Activated CD4-positive, alpha-beta memory T cell treated with anti-CD3 and anti-CD28 coated beads for 36 hours (primary cell): Measurements from ENCODE around the gene FAH. TPM values are rescaled to one million over a fixed set of nuclear protein-coding genes. Genes with fewer than 3 reads are reported as not detected.

ENCODE experiments used
- CTCF ChIA-PET: fragments of 350-600 bp; sonication (Branson Sonifier 250); formaldehyde crosslinking; loops from one replicate; lab custom pipeline; 2021; ENCODE audit warnings: antibody characterized with exemption, inconsistent platforms; lab: Charles Lee
- POLR2A ChIA-PET: fragments of 350-600 bp; sonication (Branson Sonifier 250); formaldehyde crosslinking; loops from one replicate; lab custom pipeline; 2021; ENCODE audit warnings: antibody characterized with exemption; lab: Charles Lee
- DNase-seq: peaks from one replicate; pipeline ENCODE4 v3.0.0-alpha.2; 2020
- H3K27ac Mint-ChIP-seq: one replicate; pipeline ENCODE4 v1.8.0; 2021; ENCODE audit warnings: mixed read lengths
- H3K27me3 Mint-ChIP-seq: one replicate; pipeline ENCODE4 v1.8.0; 2021; ENCODE audit warnings: mixed read lengths
- H3K36me3 Mint-ChIP-seq: one replicate; pipeline ENCODE4 v1.8.0; 2021; ENCODE audit warnings: mixed read lengths
- H3K4me1 Mint-ChIP-seq: one replicate; pipeline ENCODE4 v1.8.0; 2021; ENCODE audit warnings: low read depth, mixed read lengths
- H3K4me3 Mint-ChIP-seq: one replicate; pipeline ENCODE4 v1.8.0; 2021; ENCODE audit warnings: mild to moderate bottlenecking, mixed read lengths
- H3K9me3 Mint-ChIP-seq: one replicate; pipeline ENCODE4 v1.8.0; 2021; ENCODE audit warnings: mixed read lengths
- intact Hi-C: fragments of 100-400 bp; cut with micrococcal nuclease; formaldehyde crosslinking; loops from one replicate; pipeline ENCODE4 v1.15.1; 2023
- total RNA-seq, 2 experiments: library from RNA; stranded (reverse); gene quantifications; one replicate each; pipeline ENCODE4 v1.2.3, GENCODE V29; 2021

Gene FAH
- total RNA-seq, 2 experiments from 2014 or later, result 74.5 to 79.4 TPM

DNA sequence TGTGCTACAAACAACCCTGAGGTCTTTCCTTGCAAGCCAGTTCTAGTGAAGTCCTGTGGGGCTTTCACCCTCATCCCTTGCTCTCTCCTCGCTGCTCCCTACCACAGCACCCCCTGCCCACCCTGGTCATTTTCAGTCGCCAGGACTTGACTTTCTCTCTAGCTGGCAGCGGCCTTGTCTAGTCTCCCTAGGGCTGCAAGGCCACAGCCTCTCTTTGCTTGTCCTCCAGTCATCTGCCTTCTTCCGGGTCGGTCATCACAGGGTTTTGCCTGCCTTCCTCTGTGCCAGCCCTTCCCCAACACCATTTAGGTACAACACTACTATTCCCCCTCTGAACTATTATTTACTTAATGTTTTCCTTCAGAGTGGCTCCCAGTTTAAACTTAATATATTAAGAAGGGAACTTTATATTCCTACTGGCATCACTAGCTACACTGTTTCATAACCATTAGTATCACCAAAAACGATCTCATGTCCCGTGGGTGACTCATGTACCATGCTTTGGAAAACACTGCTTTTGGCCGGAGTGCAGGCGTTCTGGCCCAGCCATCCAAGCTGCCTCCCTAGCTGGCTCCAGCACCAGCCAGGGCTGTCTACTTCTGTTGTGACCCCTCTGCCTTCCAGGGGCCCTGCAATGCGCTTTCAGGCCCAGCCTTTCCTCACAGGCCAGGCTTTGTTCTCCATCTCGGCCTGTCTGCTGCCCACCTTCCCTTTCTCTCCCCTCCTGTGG lies 21.4 kb downstream of the FAH start:
- H3K27me3 Mint-ChIP-seq, result no peaks in the 10 kb centered on the region
- H3K9me3 Mint-ChIP-seq, result no peaks in the 10 kb centered on the region
- CTCF ChIA-PET, result interaction anchor here (0.7 to 3.1 kb wide), 19 partner anchors 11 to 795 kb away, joined by 3 to 20 read pairs (median 4); no protein-coding TSS in a partner anchor
- DNase-seq, result no peak
- intact Hi-C loops, result loop anchor here (5.0 kb wide), 1 partner anchor 792 kb away; no protein-coding TSS in a partner anchor
- H3K4me3 Mint-ChIP-seq, result no peak overlapping the region
- POLR2A ChIA-PET, result interaction anchor here (1.9 kb wide), 1 partner anchor 14 kb away, joined by 9 read pairs; no protein-coding TSS in a partner anchor
- H3K36me3 Mint-ChIP-seq, result peaks cover 33% of the 10 kb centered on the region
- H3K4me1 Mint-ChIP-seq, result no peaks in the 10 kb centered on the region
- H3K27ac Mint-ChIP-seq, result no peak overlapping the region

GRCh38 chr15:80175436-80175835 lies 22.6 kb downstream of the FAH start:
- no peak for DNase-seq
- ChIA-PET CTCF (interaction anchor here (1.2 kb wide), 1 partner anchor 15 kb away, joined by 3 read pairs; no protein-coding TSS in a partner anchor), POLR2A (interaction anchor here (0.7 kb wide), 1 partner anchor 727 kb away, joined by 3 read pairs; no protein-coding TSS in a partner anchor)
- no peaks in the 10 kb centered on the region for H3K9me3 Mint-ChIP-seq
- no peak overlapping the region for H3K4me3 Mint-ChIP-seq
- no peaks in the 10 kb centered on the region for H3K27me3 Mint-ChIP-seq
- no peaks in the 10 kb centered on the region for H3K4me1 Mint-ChIP-seq
- intact Hi-C loops, result no loop called here
- H3K36me3 Mint-ChIP-seq, result peaks cover 33% of the 10 kb centered on the region
- no peak overlapping the region for H3K27ac Mint-ChIP-seq

DNA sequence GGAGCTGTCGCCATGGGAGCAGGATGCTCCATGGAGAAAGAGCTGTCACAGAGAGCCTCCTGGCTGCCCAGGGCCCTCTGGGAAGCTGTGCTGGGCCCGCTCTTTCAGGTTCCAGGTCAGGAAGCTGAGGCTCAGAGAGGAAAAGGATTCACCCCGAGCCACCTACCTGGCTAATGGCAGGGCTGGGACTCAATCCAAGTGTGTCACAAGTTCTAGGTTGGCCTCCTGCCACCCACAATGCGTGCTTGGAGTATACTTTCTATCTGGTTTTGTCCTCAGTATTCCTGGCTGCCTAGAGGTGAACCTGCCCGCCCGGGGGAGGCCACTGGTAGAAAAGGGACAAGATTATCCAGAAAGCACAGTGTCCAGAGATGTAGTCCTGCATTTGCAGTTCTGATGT lies 23.6 kb downstream of the FAH start:
- peaks cover 34% of the 10 kb centered on the region for H3K36me3 Mint-ChIP-seq
- no peaks in the 10 kb centered on the region for H3K9me3 Mint-ChIP-seq
- DNase-seq, result no peak
- no peak overlapping the region for H3K27ac Mint-ChIP-seq
- ChIA-PET POLR2A (interaction anchor here (0.7 kb wide), 1 partner anchor 728 kb away, joined by 3 read pairs; no protein-coding TSS in a partner anchor), CTCF (interaction anchor here (1.0 to 1.2 kb wide), 2 partner anchors 117 to 323 kb away, joined by 3 read pairs; partner anchors contain the start of gene ZFAND6)
- no peak overlapping the region for H3K4me3 Mint-ChIP-seq
- H3K27me3 Mint-ChIP-seq, result no peaks in the 10 kb centered on the region
- no peaks in the 10 kb centered on the region for H3K4me1 Mint-ChIP-seq
- intact Hi-C loops, result no loop called here

- no peaks in the 10 kb centered on the region for H3K27me3 Mint-ChIP-seq
- CTCF ChIA-PET, result interaction anchor here (1.0 to 1.2 kb wide), 2 partner anchors 117 to 324 kb away, joined by 3 read pairs; partner anchors contain the start of gene ZFAND6
- DNase-seq, result no peak
- H3K9me3 Mint-ChIP-seq, result no peaks in the 10 kb centered on the region
- H3K4me3 Mint-ChIP-seq, result no peak overlapping the region
- no peak overlapping the region for H3K27ac Mint-ChIP-seq
- peaks cover 31% of the 10 kb centered on the region for H3K36me3 Mint-ChIP-seq
- intact Hi-C loops, result no loop called here
- POLR2A ChIA-PET, result no interaction called here
- no peaks in the 10 kb centered on the region for H3K4me1 Mint-ChIP-seq
Measured at GRCh38 chr15:80177156-80177555, 24.4 kb downstream of the FAH start.

DNA sequence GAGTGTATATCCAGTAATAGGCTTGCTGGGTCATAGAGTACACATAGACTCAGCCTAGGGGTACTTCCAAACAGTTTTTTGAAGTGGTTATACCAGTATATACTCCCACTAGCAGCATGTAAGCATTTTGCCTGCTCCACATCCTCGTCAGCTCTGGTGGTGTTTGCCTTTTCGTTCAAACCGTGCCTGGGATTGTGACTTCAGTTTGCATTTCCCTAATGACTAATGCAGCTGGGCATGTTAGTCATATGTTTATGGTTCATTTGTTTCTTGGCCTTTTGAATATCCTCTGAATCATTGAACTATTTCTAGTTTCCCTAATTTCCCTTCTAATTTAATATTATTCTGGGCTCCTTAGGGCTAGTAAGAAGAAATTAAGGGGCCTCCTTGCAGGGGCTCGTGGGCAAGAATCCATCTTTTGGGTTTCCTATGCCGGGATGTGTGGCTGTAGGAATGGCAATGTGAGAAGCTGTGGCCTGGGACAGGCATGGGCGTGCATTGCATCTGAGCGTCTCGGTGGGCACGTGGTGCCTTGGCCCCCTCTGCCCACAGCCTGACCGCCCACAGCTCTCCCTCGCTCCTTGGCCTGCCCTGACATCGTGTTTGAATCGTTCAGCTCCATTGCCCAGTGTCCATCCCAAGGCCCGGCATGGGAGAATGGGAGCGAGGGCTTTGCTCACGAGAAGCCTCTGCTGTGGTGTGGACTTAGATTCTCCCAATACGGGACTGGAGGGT lies 26.4 kb downstream of the FAH start:
- Mint-ChIP-seq H3K36me3 (peaks cover 30% of the 10 kb centered on the region), H3K27ac (no peak overlapping the region), H3K4me1 (no peaks in the 10 kb centered on the region), H3K9me3 (no peaks in the 10 kb centered on the region), H3K4me3 (no peak overlapping the region), H3K27me3 (no peaks in the 10 kb centered on the region)
- intact Hi-C loops, result no loop called here
- ChIA-PET POLR2A (no interaction called here), CTCF (interaction anchor here (0.5 kb wide), 1 partner anchor 120 kb away, joined by 3 read pairs; the partner anchor contains the start of gene ZFAND6)
- DNase-seq, result peak; percentile 20

DNA sequence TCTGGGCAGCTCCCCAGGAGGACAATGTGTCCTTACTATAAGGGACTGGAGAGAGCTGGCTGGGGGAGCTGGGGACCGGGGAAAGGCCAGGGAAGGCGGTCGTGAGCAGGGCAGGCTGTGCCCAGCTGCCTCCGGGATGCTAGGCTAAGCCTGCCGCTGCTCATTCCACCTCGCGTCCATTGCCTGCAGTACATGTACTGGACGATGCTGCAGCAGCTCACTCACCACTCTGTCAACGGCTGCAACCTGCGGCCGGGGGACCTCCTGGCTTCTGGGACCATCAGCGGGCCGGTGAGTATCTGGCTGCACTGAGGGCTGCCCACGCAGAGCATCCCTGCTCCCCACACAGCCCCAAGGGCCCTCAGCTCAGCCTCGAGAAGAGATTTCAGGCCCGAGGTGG lies 27.1 kb downstream of the FAH start:
- no peaks in the 10 kb centered on the region for H3K9me3 Mint-ChIP-seq
- no peaks in the 10 kb centered on the region for H3K27me3 Mint-ChIP-seq
- ChIA-PET CTCF (no interaction called here), POLR2A (no interaction called here)
- H3K36me3 Mint-ChIP-seq, result peaks cover 37% of the 10 kb centered on the region
- H3K4me3 Mint-ChIP-seq, result no peak overlapping the region
- intact Hi-C loops, result no loop called here
- no peaks in the 10 kb centered on the region for H3K4me1 Mint-ChIP-seq
- no peak overlapping the region for H3K27ac Mint-ChIP-seq
- DNase-seq, result no peak

DNA sequence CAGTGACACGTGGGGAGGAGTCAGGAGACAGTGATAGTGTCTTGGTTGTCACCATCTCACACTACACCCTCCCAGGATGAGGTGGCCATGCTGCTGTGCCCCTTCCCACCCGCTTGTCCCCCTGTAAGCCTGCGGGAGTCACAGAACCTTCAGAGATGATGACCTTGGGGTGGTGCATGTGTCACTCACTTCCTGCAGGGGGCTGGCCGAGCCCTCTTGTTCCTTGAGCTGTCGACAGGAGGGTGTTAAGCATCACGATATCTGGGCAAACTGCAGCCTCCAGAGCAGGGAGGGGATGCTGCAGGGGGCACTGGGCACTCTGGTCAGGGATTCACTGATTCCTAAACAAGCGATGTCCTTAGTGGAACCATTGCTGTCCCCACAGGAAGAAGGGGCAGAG lies 27.7 kb downstream of the FAH start:
- Mint-ChIP-seq H3K36me3 (peaks cover 43% of the 10 kb centered on the region), H3K27ac (no peak overlapping the region), H3K4me3 (no peak overlapping the region), H3K9me3 (no peaks in the 10 kb centered on the region), H3K27me3 (no peaks in the 10 kb centered on the region), H3K4me1 (no peaks in the 10 kb centered on the region)
- intact Hi-C loops, result no loop called here
- CTCF ChIA-PET, result no interaction called here
- DNase-seq, result no peak
- POLR2A ChIA-PET, result no interaction called here

- POLR2A ChIA-PET, result no interaction called here
- H3K4me3 Mint-ChIP-seq, result no peak overlapping the region
- intact Hi-C loops, result no loop called here
- H3K4me1 Mint-ChIP-seq, result no peaks in the 10 kb centered on the region
- CTCF ChIA-PET, result interaction anchor here (0.8 kb wide), 1 partner anchor 120 kb away, joined by 3 read pairs; no protein-coding TSS in a partner anchor
- peaks cover 43% of the 10 kb centered on the region for H3K36me3 Mint-ChIP-seq
- H3K27me3 Mint-ChIP-seq, result no peaks in the 10 kb centered on the region
- no peak overlapping the region for H3K27ac Mint-ChIP-seq
- no peak for DNase-seq
- H3K9me3 Mint-ChIP-seq, result no peaks in the 10 kb centered on the region
Measured at GRCh38 chr15:80180986-80181385, 28.2 kb downstream of the FAH start.

DNA sequence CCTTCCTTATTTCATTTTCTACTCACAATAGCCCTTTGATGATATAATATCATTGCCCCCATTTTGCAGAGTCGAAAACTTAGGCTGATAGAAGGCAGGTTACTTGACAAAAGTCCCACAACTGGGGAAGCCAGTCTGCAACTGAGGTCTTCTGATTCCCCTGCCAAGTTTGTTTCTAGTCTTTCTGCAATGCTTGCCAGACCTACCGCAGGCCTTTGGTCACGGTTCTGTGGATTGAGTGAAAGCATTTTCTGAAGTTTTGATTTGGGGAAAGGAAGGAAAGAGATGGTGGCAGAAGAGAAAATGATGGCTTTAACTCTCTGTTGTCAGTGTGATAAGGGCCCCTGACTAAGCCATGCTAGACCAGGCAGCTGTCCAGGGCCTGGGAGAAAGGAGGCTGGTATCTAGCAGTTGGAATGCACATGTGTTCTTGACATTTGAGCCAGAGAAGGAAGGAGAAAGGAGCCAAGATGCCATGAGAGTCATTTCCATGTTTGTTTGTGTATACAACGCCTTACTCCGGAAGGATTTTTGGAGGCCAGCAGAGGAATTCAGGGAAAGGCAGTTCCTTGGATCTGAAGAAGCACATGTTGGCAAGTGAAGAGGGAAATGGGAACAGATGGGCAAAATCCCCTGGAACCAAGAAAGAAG lies 29.9 kb downstream of the FAH start:
- Mint-ChIP-seq H3K27ac (no peak overlapping the region), H3K4me3 (no peak overlapping the region), H3K4me1 (no peaks in the 10 kb centered on the region), H3K36me3 (peaks cover 46% of the 10 kb centered on the region), H3K9me3 (no peaks in the 10 kb centered on the region), H3K27me3 (no peaks in the 10 kb centered on the region)
- CTCF ChIA-PET, result no interaction called here
- intact Hi-C loops, result no loop called here
- POLR2A ChIA-PET, result no interaction called here
- no peak for DNase-seq

- CTCF ChIA-PET, result no interaction called here
- Mint-ChIP-seq H3K4me3 (no peak overlapping the region), H3K4me1 (no peaks in the 10 kb centered on the region), H3K36me3 (peaks cover 42% of the 10 kb centered on the region), H3K9me3 (no peaks in the 10 kb centered on the region), H3K27ac (no peak overlapping the region), H3K27me3 (no peaks in the 10 kb centered on the region)
- intact Hi-C loops, result no loop called here
- DNase-seq, result no peak
- POLR2A ChIA-PET, result no interaction called here
Measured at GRCh38 chr15:80183306-80183705, 30.5 kb downstream of the FAH start.

DNA sequence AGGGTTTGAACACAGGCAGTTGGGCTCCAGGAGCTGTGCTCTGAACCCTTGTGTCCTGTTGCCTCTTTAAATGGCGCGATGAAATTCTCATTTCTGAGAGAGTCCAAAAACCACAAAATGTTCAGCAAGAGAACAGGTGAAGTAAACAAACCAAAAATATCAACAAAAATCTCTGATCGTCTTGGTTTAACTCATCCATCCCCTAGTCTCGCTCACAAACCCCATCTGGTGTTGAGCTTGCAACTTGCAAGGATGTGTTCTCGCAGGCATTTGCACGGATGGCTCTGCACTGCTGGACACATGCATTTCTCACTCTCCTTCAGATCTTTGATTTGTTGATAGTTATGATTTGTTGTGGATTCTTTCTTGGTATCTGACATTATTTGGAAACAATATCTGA lies 31.1 kb downstream of the FAH start:
- H3K9me3 Mint-ChIP-seq, result no peaks in the 10 kb centered on the region
- H3K4me1 Mint-ChIP-seq, result no peaks in the 10 kb centered on the region
- H3K36me3 Mint-ChIP-seq, result peaks cover 41% of the 10 kb centered on the region
- POLR2A ChIA-PET, result no interaction called here
- H3K27me3 Mint-ChIP-seq, result no peaks in the 10 kb centered on the region
- intact Hi-C loops, result no loop called here
- DNase-seq, result no peak
- no peak overlapping the region for H3K4me3 Mint-ChIP-seq
- no peak overlapping the region for H3K27ac Mint-ChIP-seq
- CTCF ChIA-PET, result no interaction called here

DNA sequence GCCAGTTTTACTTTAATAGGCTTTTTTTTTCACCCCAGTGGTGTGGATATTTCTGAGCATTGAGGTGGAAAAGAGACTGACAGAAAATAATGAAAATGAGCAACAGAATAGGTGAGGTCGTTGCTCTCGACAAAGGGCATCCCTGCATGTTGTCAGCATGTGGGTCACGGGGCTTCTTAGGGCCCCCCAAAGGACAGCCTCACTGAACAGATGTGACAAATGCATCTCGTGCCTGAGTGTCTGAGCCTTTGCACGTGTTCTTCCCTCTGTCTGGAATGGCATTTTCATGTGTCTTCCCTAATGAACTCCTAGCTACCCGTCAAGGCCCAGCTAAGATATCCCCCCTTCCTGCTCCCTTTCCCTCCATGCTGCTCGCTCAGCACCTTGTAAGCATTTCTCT lies 31.8 kb downstream of the FAH start:
- no peaks in the 10 kb centered on the region for H3K9me3 Mint-ChIP-seq
- H3K4me3 Mint-ChIP-seq, result no peak overlapping the region
- no peak for DNase-seq
- no peak overlapping the region for H3K27ac Mint-ChIP-seq
- H3K36me3 Mint-ChIP-seq, result peaks cover 39% of the 10 kb centered on the region
- POLR2A ChIA-PET, result no interaction called here
- no peaks in the 10 kb centered on the region for H3K27me3 Mint-ChIP-seq
- intact Hi-C loops, result no loop called here
- H3K4me1 Mint-ChIP-seq, result no peaks in the 10 kb centered on the region
- CTCF ChIA-PET, result no interaction called here
